CD4-positive, alpha-beta T cell treated with Interleukin-6 at 100 ng/mL for 8 hours (primary cell): ENCODE measurements around the gene C16orf96.

Source experiments
- DNase-seq: peaks from one replicate; pipeline ENCODE4 v3.0.0-alpha.2; 2020; ENCODE audit warnings: mixed read lengths, low spot score

Gene C16orf96

DNA sequence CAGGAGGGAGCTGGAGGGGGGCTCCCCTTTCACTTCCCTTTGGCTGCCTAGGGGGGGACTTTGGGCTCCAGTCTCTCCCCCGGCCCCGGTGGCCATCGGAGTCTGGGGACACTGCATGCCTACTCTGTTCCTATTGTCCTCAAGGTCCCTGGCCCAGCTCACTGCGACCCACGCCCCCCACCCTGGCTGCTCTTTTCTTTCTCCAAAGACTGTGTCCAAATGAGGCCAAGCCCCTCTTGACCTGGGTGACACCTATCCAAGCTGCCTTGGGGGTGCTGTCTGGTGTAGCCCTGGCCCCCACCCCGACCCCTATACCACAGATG lies 45.7 kb downstream of the C16orf96 start:
- DNase-seq, result no peak

- no peak for DNase-seq
Observed at GRCh38 chr16:4602331-4602730, 46.2 kb downstream of the C16orf96 start.

- DNase-seq, result no peak
Observed at GRCh38 chr16:4603624-4604170, 47.6 kb downstream of the C16orf96 start.

DNA sequence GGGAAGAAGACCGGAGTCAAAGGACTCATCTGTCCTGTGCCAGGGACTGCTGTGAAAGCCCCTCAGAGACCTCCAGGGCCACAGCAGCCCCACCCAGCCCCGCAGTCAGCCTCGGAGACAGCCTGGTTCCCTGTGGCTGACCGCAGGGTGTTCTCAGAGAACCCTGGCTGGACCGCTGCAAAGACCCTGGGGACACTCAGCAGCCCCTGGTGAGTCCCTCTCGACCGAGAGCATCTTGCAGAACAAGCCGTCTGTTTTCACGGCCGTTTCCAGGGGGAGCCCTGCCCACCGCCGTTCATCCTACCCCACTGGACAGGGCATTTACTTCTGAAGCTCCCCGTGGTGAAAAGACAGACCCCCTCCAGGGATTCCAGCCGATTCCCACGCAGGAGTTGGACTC lies 48.3 kb downstream of the C16orf96 start:
- DNase-seq, result no peak

GRCh38 chr16:4606354-4606753 lies 50.2 kb downstream of the C16orf96 start:
- no peak for DNase-seq

- DNase-seq, result no peak
Observed at GRCh38 chr16:4607841-4608703, 51.9 kb downstream of the C16orf96 start.

- DNase-seq, result no peak
Observed at GRCh38 chr16:4608704-4608980, 52.5 kb downstream of the C16orf96 start.

GRCh38 chr16:4609200-4610010 lies 53.3 kb downstream of the C16orf96 start:
- no peak for DNase-seq

GRCh38 chr16:4610011-4611005 lies 54.2 kb downstream of the C16orf96 start:
- DNase-seq, result no peak

GRCh38 chr16:4611337-4612021 lies 55.3 kb downstream of the C16orf96 start:
- no peak for DNase-seq

DNA sequence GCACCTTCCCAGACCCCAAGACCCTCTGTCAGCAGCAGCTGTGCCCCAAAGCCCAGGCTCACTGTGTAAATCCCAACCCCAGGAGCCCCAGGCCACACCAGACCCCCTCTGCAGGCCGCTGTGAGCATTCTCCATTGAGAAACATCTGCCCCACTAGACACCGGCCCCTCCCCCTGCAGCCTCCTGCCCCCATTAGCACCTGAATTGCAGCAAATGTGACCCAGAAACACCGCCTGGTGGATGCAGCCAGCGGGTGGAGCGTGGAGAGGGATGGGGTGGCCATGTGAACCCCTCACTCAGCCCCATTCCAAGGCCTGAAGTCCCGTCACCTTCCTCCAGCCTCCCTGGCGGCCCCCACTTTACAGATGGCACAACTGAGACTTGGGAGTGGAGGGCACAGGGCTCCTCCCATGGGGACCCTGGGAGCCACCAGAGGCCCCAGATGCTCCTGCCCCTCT lies 56.4 kb downstream of the C16orf96 start:
- DNase-seq, result no peak

DNA sequence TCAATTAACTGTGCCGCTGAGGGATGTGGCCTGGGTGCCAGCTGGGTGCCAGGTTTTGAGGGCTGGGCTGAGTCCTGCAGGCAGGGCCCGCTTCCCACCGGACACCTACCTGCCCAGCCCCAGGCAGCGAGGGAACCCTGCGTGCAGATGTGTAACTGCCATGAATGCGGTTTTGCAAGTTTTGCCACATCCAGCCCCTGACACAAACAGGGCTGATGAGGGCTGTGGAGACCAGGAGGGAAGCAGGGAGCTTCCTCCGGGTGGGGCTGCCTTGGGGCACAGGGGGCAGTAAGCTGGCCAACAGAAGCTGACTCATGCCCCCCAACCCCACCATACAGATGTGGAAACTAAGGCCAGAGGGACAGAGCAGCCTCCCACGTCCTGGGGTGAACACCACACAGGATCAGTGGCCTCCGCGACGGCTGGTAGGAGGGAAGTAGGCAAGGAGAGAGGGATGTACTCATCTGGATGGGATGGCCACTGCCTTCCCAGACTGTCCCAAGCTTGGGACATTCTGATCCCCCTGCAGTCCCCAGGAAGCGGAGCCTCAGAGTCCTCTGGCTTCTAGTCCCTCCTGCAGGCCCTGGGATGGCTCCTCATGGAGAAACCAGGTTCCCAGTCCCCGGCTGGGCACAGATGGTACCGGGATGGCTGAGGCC lies 57.0 kb downstream of the C16orf96 start:
- no peak for DNase-seq

GRCh38 chr16:4613636-4614570 lies 57.8 kb downstream of the C16orf96 start:
- DNase-seq, result no peak

- DNase-seq, result peak; percentile 70
Observed at GRCh38 chr16:4614571-4615383, 58.6 kb downstream of the C16orf96 start, which contains the start of gene UBALD1. UBALD1 (minus strand) TSS chr16:4614888; CDS start chr16:4614797, 91 bp downstream.

DNA sequence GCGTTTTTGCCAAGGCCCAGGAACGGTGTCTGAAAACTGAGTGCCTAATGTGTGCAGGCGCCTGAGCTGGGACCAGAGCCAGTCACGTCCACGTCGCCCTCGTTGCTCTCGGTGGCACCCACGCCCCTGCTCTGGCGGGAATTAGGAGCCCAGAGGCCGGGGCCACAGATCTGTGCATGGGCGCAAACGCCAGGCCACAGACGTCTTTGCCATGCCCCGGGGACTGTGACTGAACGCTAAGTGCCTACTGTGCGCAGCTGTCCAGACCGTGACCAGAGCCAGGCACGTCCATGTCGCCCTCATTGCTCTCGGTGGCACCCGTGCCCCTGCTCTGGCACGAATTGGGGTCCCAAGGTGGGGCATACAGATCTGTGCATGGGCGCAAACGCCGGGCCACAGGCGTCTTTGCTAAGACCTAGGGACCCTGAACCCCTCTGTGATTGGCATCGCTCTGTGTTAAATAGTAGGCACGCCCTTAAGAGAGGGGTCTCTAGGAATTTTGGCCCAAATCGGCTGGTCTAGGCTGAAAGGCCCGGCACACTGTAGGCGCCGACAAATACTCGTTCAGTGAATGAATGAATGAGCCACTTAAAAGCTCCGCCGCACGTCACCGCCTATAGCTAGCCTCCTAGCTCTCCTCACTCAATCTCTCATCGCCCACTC lies 59.4 kb downstream of the C16orf96 start:
- DNase-seq, result no peak

DNA sequence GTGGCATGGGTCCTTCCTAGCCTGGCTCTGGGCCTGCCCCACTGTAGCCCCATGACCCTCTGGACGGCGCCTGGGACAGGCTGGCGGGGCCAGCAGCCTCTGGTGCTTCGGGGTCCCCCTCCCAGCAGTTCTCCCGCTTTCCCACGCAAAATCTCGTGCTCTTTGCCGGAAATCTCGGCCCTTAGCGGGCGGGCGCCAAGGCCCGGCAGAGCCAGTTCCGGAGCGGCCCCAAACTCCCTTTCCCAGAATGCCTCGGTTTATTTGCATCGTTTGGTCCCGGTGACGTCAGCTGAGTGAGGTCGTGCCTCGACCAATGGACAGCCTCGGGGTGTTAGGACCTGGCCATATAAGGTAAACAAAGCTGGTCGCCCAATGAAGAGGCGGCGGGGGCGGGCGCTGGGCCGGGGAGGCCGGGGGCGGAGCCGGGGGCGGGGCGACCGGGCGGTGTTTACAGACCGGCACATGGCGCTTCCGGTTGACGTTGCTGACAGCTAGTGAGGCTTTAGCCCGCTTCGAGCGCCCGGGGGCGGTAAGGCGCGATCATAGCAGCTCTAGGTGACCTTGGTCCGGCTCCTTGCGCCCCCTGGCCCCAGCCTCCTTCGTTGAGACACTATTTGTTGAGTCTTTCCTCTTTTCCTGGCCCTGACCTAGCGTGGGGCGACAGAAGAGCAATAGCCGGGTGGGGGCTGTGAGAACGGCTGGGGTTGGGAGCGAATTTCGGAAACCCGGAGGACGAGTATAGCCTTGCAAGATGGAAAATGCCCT lies 60.1 kb downstream of the C16orf96 start:
- peak; percentile 100 for DNase-seq

- no peak for DNase-seq
Observed at GRCh38 chr16:4617880-4618279, 61.7 kb downstream of the C16orf96 start.
